ENCODE data around the gene SDSL. TPM values are rescaled to one million over a fixed set of nuclear protein-coding genes. Genes with fewer than 3 reads are reported as not detected.

The SDSL gene, protein sequence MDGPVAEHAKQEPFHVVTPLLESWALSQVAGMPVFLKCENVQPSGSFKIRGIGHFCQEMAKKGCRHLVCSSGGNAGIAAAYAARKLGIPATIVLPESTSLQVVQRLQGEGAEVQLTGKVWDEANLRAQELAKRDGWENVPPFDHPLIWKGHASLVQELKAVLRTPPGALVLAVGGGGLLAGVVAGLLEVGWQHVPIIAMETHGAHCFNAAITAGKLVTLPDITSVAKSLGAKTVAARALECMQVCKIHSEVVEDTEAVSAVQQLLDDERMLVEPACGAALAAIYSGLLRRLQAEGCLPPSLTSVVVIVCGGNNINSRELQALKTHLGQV
- total RNA-seq: 93.0 TPM

DNA sequence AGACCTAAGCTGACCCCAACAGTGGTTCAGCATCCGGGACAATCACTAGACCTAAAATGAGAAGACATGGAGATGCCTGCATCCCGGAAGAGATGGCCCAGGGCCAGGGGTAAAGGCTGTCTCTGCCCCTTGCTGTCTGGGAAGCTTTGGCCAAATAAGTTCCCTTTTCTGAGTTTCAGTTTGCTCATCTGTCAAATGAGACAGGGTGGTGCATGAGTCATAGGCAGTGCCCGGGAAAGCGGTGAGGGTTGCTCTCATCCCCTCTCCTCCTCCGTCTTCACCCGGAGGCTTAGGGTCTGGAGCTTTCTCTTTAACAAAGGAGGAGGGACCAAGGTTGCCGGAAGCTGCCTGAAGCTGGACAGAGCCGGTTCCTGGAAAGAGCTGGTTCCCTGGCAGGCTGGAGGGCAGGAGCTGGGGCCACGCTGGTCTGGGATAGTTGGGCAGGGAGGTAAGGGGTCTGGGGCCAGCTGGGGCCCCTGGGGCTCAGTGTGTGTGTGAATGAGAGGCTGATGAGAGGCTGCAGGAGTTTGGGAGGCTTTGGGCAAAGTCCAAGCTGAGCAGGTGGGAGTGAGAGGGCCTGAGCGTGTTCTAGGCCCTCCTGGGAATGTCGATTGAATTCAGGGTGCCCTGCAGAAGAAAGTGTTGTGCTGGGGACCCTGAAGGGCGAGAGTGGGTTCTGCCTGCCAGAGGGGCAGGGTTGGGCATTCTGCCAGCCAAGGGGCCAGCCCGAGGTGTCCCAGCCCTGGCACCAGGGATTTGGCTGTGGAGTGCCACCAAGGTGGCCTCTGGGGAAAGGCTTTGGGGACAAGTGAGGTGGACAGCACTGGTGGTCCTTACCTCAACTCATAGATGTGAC is at the start of gene SDSL:
Gene SDSL (plus strand): TSS at position 351 of the 856 bp plus-strand sequence. CDS start 5,603 bp downstream, outside the sequence.
- ATAC-seq (peak; percentile 62), DNase-seq (ENCODE audit: low spot score) (peak; percentile 87)

- ATAC-seq: no peak
Observed at GRCh38 chr12:113373440-113373839, 48.7 kb upstream of the SDSL start.

GRCh38 chr12:113373969-113374368 is 48.2 kb upstream of the SDSL start:
- ATAC-seq: no peak
- no peak for DNase-seq (ENCODE audit: low spot score)

More at GRCh38 chr12:113373440-113373839, 48.7 kb upstream of the SDSL start:
- DNase-seq (ENCODE audit: low spot score): no peak

- DNase-seq (ENCODE audit: low spot score): no peak
- no peak for ATAC-seq
Observed at GRCh38 chr12:113374823-113375428, 47.3 kb upstream of the SDSL start.

DNA sequence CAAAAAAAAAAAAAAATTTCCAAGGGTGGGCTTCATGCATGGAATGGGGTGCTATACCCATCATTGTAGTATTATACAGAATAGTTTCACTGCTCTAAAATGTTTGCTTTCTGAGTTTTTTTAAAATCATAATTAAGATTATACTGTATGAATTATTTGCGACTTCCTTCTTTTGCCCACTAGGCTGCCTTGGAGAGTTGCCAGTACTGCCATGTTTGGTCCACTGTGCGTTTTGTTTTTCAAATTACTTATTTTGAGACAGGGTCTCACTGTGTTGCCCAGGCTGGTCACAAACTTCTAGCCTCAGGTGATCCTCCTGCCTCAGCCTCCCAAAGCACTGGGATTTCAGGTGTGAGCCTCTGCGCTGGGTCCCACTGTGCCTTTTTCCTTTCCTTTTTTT is 43.9 kb upstream of the SDSL start:
- DNase-seq (ENCODE audit: low spot score) (no peak), ATAC-seq (no peak)

DNA sequence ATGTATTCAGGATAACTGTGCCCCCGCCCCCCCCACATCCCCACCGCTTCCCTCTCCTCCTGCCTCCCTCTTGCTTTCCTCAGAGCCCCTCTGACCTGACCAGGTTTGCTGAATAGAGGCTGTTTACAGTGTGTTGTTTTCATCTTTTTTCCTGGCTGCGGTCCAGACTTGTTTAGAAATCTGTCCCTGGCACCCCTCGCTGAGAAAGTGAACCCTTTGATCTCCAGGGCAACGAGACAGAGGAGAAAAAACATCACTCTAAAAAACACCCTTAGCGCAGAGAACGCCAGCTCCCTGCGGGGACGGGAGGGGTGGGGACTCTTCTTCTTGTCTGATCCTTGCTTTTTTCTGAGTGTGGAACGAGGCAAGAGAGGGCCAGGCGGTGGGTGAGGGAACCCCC is 41.0 kb upstream of the SDSL start:
- no peak for ATAC-seq
- no peak for DNase-seq (ENCODE audit: low spot score)

GRCh38 chr12:113382206-113382605 is 40.0 kb upstream of the SDSL start:
- ATAC-seq (no peak), DNase-seq (ENCODE audit: low spot score) (no peak)

- DNase-seq (ENCODE audit: low spot score) (no peak), ATAC-seq (no peak)
Observed at GRCh38 chr12:113384778-113385177, 37.4 kb upstream of the SDSL start.

DNA sequence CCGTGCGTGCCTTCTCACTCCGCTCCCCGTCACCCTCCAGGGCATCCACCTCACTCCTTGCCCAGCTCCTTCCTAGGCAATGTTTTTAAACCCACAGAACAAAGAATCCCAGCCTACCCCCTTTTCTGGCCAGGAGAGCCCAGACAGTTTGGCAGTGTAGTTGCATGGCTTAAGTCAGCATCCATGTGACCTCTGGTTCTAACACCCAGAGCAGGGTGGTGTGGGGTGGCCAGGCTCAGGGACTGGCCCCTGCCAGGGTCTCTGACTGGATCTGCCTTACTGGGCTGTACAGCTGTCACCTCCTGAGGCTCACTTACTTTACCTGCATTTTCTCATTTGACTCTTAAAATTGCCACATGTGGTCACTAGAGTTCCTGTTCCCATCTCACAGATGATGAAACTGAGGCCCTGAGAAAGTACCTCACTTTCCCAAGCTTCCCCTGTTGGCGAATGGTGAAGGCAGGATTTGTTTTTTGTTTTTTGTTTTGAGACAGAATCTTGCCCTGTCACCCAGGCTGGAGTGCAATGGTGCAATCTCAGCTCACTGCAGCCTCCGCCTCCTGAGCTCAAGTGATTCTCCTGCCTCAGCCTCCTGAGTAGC is 36.8 kb upstream of the SDSL start:
- DNase-seq (ENCODE audit: low spot score) (no peak), ATAC-seq (no peak)

DNA sequence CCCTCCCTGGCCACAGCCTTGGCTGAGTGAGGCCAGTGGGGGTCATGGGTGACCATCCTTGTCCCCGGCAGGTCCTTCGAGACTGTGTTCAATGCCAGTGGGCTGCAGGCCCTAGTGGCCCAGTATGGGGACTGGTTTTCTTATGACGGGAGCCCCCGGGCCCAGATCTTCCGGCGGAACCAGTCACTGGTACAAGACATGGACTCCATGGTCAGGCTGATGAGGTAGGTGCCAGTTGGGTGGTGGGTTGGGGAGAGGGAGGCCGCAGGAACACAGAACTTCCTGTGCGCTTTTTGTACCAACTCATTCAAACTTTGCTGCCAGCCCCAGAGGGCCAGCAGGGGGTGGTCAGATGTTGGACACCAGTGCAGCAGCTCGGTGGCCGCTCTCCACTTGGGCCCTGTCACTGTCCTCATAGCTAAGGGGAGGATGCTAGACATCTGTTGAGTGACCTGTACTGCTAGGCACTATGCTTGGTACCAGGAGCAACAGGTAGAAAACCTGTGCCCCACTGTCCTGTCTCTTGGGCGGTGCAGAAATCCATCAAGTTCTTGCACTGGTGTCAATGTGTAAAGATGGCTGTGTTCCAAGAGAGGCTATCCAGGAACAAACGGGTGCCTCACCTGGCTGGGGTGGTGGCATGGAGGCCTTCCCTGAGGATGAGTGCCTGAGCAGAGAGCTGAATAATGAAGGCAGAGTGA is 35.2 kb upstream of the SDSL start:
- ATAC-seq: no peak
- DNase-seq (ENCODE audit: low spot score): no peak

DNA sequence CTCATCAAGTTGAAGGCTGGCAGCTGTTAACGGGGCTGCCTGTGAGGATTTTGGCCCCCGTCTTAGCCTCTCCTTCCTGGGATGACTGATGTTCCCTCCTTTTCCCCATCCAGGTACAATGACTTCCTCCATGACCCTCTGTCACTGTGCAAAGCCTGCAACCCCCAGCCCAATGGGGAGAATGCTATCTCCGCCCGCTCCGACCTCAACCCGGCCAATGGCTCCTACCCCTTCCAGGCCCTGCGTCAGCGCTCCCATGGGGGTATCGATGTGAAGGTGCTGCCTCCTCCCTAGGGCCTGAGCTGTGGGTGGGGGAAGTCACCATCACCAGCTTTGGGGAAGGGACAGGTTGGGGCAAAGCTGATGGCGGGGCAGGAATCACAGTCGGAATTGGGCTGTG is 34.5 kb upstream of the SDSL start:
- ATAC-seq (no peak), DNase-seq (ENCODE audit: low spot score) (no peak)

DNA sequence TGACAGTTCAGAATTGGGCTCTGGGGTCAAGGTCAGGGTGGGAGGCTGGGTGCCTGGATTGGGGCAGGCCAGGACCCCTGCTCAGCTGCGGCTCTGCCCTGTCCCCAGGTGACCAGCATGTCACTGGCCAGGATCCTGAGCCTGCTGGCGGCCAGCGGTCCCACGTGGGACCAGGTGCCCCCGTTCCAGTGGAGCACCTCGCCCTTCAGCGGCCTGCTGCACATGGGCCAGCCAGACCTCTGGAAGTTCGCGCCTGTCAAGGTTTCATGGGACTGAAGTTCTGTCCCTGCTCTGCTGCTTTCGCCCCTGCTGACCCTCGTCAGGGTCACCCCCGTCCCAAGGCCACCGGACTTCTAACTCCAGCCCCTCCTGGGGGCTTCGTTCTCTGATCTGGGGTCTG is 33.8 kb upstream of the SDSL start:
- ATAC-seq (no peak), DNase-seq (ENCODE audit: low spot score) (no peak)

DNA sequence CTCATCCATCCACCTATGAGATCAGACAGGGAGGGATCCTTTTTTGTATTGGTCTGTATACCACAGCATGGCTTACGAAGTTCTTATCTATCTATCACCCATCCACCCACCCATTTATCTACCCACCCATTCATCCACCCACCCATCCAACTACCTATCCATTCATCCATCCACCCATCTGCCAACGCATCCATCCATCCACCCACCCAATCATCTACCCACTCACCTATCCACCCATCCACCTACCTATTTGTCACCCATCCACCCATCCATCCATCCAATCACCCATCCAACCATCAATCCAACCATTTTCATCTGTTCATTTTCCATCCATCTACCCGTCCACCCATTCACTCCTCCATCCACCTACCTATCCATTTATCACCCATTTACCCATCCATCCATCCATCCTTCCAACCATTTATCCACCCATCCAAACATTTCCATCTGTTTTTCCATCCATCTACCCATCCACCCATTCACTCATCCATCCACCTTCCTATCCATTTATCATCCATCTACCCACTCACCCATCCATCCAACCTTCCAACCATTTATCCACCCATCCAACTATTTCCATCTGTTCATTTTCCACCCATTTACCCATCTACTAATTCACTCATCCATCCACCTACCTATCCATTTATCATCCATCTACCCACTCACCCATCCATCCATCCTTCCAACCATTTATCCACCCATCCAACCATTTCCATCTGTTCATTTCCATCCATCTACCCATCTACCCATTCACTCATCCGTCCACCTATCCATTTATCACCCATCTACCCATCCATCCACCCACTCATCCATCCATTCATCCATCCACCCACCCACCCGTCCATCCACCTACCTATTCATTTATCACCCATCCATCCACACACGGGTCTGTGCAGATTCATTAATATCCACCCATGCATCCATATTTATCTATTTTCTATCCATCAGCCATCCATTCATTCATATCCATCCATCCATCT is 31.8 kb upstream of the SDSL start:
- DNase-seq (ENCODE audit: low spot score) (no peak), ATAC-seq (no peak)

GRCh38 chr12:113391145-113391544 is 31.0 kb upstream of the SDSL start:
- DNase-seq (ENCODE audit: low spot score) (no peak), ATAC-seq (no peak)

GRCh38 chr12:113391650-113392337 is 30.4 kb upstream of the SDSL start:
- ATAC-seq: peak; percentile 11
- DNase-seq (ENCODE audit: low spot score): peak; percentile 66

- no peak for DNase-seq (ENCODE audit: low spot score)
- ATAC-seq: peak; percentile 14
Observed at GRCh38 chr12:113392520-113392919, 29.7 kb upstream of the SDSL start.

DNA sequence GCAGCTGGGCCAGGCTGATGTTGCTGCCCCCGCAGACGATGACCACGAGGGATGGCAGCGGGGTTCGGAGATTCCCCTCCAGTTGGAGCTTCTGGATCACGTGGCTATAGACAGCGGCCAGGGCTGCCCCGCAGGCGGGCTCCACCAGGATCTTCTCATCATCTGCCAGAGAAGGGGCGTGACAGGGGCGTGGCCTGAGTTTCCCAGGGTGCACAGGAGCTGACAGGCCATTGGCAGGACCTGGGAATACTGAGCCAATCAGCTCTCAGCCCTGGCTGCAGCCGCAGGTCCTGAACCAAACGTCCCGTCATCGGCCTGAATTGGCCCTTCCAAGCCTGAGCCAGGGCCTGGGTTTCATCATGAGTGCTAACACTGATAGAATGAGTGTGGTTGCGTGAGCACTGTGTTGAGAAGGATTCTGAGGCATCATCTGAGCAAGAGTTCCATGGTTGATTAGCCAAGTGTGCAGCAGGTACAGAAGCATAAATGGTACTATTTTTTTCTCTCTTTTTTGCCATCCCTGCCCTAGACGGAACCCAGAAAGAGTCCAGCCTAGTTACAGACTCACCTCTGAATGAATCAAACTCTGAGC is 29.1 kb upstream of the SDSL start:
- peak; percentile 50 for ATAC-seq
- peak; percentile 91 for DNase-seq (ENCODE audit: low spot score)

GRCh38 chr12:113393749-113394148 is 28.4 kb upstream of the SDSL start:
- no peak for DNase-seq (ENCODE audit: low spot score)
- peak; percentile 0 for ATAC-seq
